OCI-LY1 (cell line): ENCODE data around the gene CLIC6.

ENCODE experiments used
- H2AFZ ChIP-seq: fragments of 200-600 bp; sonication (generic), shearing (Covaris generic); 2 replicates; pipeline ENCODE4 v1.6.0; 2014; ENCODE audit warnings: antibody characterized with exemption, mild to moderate bottlenecking, low read length
- H3F3A ChIP-seq: fragments of 200-600 bp; sonication (generic), shearing (Covaris generic); 2 replicates; pipeline ENCODE4 v1.6.0; 2014; ENCODE audit warnings: mild to moderate bottlenecking, antibody characterized with exemption, low read length, moderate library complexity; ENCODE audit not compliant: insufficient read depth
- H3K27ac ChIP-seq: fragments of 200-600 bp; sonication (generic); 2 replicates; pipeline ENCODE4 v1.5.1; 2014; ENCODE audit warnings: low read length, mixed run types, mild to moderate bottlenecking, low read depth; ENCODE audit not compliant: poor library complexity, severe bottlenecking
- H3K27me3 ChIP-seq: fragments of 200-600 bp; sonication (generic); 2 replicates; pipeline ENCODE4 v1.6.0; 2014; ENCODE audit warnings: antibody characterized with exemption, mild to moderate bottlenecking, low read length, moderate library complexity; ENCODE audit not compliant: insufficient read depth
- H3K36me3 ChIP-seq: fragments of 200-600 bp; sonication (generic); 2 replicates; pipeline ENCODE4 v1.6.1; 2014; ENCODE audit warnings: mild to moderate bottlenecking, antibody characterized with exemption, low read length, moderate library complexity, mixed read lengths; ENCODE audit not compliant: insufficient read depth
- H3K4me1 ChIP-seq: fragments of 200-600 bp; sonication (generic); 2 replicates; pipeline ENCODE4 v1.5.1; 2014; ENCODE audit warnings: mild to moderate bottlenecking, low read length, moderate library complexity; ENCODE audit not compliant: insufficient read depth, severe bottlenecking
- H3K4me2 ChIP-seq: fragments of 200-600 bp; sonication (generic), shearing (Covaris generic); 2 replicates; pipeline ENCODE4 v1.6.1; 2014; ENCODE audit warnings: low read length
- H3K4me3 ChIP-seq: fragments of 200-600 bp; sonication (generic); 2 replicates; pipeline ENCODE4 v1.5.1; 2014; ENCODE audit warnings: low read length, low read depth, mild to moderate bottlenecking, mixed read lengths; ENCODE audit not compliant: poor library complexity, severe bottlenecking
- H3K79me2 ChIP-seq: fragments of 200-600 bp; shearing (Covaris generic); 2 replicates; pipeline ENCODE4 v1.6.1; 2016; ENCODE audit warnings: mixed run types, low read length, mixed read lengths; ENCODE audit not compliant: insufficient read depth
- H3K9ac ChIP-seq: fragments of 200-600 bp; sonication (generic), shearing (Covaris generic); 2 replicates; pipeline ENCODE4 v1.6.1; 2014; ENCODE audit warnings: mild to moderate bottlenecking, low read length, mixed read lengths
- H3K9me2 ChIP-seq: fragments of 200-600 bp; sonication (generic), shearing (Covaris generic); 2 replicates; pipeline ENCODE4 v1.6.1; 2014; ENCODE audit warnings: low read depth, mild to moderate bottlenecking, low read length, mixed read lengths
- H3K9me3 ChIP-seq: fragments of 200-600 bp; shearing (Covaris generic); 2 replicates; pipeline ENCODE4 v1.6.1; 2014; ENCODE audit warnings: low read length, mixed read lengths
- H4K20me1 ChIP-seq: fragments of 200-600 bp; sonication (generic), shearing (Covaris generic); 2 replicates; pipeline ENCODE4 v1.6.0; 2016; ENCODE audit warnings: mild to moderate bottlenecking, low read length; ENCODE audit not compliant: insufficient read depth
- EZH2 ChIP-seq: fragments of 200-600 bp; sonication (generic), shearing (Covaris generic); IDR thresholded peaks from 2 replicates; pipeline ENCODE4 v1.8.0; 2017; ENCODE audit warnings: borderline replicate concordance, mixed run types, mild to moderate bottlenecking, antibody characterized with exemption, low read length, moderate library complexity, mixed read lengths
- TF ChIP-seq, protein P1 (sequence below): fragments of 200-600 bp; sonication (generic), shearing (Covaris generic); IDR thresholded peaks from 2 replicates; pipeline ENCODE4 v1.5.1; 2017; ENCODE audit warnings: mild to moderate bottlenecking, antibody characterized with exemption, low read length, moderate library complexity, mixed read lengths

Gene CLIC6

DNA sequence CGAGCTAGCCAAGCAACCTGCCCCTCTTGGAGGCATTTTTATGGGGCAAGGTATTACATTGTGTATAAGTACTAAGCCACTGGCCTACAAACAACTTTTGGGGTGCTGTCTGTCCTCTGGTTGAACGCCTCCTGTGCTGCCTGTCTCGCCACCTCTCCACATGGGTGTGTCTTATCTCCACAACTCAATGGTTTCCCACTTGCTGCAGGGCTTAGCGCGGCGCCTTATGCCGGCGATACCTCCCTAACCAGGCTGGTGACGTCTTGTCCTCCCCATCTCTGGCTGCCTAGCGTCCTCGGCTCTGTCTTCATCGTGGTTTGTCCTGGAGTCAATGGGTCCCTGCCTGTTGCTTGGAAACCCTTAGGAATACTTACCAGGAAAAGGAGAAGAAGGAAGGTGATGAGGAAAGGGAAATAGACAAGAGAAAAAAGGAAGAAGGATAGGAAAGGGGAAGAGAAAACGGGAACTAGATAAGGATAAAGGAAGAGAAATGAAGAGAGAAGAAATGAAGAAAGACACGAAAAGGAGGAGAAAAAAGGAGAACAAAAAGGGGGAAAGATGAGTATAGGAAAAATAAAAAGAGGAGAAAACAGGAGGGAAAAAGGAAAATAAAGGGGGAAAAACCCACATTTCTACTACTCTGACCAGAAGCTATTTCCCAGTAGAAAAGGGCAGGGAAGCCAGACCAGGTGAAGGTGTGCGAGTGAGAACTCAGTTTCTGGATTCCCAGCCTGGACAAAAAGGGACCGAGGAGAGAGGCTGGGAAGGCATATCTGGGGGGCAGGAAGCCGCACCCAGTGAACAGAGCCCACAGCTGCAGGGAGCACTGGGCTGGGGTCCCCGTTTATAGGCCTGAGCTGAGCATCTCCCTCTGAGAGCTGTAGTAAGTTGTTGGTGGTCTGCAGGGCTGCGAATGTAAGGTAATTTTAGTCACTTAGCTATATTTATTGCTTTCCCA is 86.2 kb downstream of the CLIC6 start:
- Histone ChIP-seq H3K4me2 (no peak overlapping the region), H3K9me3 (no peaks in the 10 kb centered on the region)
- TF ChIP-seq, protein P1, sequence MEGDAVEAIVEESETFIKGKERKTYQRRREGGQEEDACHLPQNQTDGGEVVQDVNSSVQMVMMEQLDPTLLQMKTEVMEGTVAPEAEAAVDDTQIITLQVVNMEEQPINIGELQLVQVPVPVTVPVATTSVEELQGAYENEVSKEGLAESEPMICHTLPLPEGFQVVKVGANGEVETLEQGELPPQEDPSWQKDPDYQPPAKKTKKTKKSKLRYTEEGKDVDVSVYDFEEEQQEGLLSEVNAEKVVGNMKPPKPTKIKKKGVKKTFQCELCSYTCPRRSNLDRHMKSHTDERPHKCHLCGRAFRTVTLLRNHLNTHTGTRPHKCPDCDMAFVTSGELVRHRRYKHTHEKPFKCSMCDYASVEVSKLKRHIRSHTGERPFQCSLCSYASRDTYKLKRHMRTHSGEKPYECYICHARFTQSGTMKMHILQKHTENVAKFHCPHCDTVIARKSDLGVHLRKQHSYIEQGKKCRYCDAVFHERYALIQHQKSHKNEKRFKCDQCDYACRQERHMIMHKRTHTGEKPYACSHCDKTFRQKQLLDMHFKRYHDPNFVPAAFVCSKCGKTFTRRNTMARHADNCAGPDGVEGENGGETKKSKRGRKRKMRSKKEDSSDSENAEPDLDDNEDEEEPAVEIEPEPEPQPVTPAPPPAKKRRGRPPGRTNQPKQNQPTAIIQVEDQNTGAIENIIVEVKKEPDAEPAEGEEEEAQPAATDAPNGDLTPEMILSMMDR = no peak
- no peak for TF ChIP-seq EZH2

DNA sequence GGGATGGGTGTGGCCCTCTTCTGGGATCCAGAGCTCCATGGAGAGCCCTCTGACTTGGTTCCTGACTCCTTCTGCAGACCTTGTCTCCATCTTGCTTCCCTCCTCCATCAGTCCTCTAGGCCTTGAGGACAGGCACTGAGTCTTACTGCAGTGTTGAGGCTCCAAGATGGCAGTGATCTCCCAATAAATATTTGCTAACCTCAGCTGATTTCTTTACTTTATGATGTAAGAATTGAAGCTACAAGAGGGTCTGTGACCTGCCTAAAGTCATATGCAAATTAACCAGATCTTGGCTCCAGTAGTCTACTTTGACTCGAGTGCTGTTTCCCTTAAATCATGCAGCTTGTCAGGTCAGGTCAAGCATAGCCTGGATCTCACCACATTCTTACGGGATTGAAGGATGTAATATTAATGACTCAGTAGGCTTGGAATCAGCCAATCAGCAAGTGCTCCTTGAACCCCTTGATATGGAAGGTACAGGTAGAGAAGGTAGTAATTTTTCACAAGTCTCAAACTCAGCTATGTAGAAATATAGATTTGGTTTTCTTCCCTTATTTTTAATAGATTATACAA is 93.0 kb downstream of the CLIC6 start:
- TF ChIP-seq, protein P1 = no peak
- no peak for TF ChIP-seq EZH2
- H3K36me3 ChIP-seq = no peaks in the 10 kb centered on the region
- H3K27ac ChIP-seq = no peak overlapping the region
- no peak overlapping the region for H2AFZ ChIP-seq
- no peaks in the 10 kb centered on the region for H3K27me3 ChIP-seq
- H3F3A ChIP-seq = no peaks in the 10 kb centered on the region
- no peaks in the 10 kb centered on the region for H3K9me3 ChIP-seq
- no peak overlapping the region for H3K4me2 ChIP-seq
- H3K9me2 ChIP-seq = no peaks in the 10 kb centered on the region
- H3K79me2 ChIP-seq = no peaks in the 10 kb centered on the region
- H3K4me1 ChIP-seq = no peaks in the 10 kb centered on the region
- H3K4me3 ChIP-seq = no peak overlapping the region
- no peak overlapping the region for H3K9ac ChIP-seq
- no peaks in the 10 kb centered on the region for H4K20me1 ChIP-seq

More for the DNA sequence above, 86.2 kb downstream of the CLIC6 start:
- H3K27me3 ChIP-seq = no peaks in the 10 kb centered on the region
- H3K4me1 ChIP-seq = no peaks in the 10 kb centered on the region
- H4K20me1 ChIP-seq = no peaks in the 10 kb centered on the region
- H3K9me2 ChIP-seq = no peaks in the 10 kb centered on the region
- no peaks in the 10 kb centered on the region for H3K79me2 ChIP-seq
- no peaks in the 10 kb centered on the region for H3K36me3 ChIP-seq
- no peak overlapping the region for H3K27ac ChIP-seq
- H3F3A ChIP-seq = no peaks in the 10 kb centered on the region
- H2AFZ ChIP-seq = no peak overlapping the region
- H3K9ac ChIP-seq = no peak overlapping the region
- H3K4me3 ChIP-seq = no peak overlapping the region

DNA sequence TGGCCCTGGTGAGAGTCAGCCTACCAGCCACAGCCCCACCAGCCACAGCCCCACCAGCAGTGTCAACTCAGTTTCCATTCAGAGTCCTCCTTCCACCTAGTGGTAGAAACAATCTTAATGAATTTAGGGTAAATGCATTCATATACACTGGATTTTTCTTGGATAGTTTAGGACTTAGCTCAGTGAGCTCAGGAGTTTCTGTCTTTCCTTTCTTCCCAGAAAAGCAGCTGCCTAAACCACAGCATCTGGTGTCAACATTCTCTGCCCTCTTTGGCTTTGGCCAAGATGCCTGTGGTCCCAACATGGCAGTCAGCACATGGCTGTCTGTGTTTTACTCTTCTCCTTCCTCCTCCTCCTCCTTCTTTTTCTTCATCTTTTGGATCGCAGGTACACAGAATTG is 94.0 kb downstream of the CLIC6 start:
- no peak overlapping the region for H2AFZ ChIP-seq
- H3K4me1 ChIP-seq = no peaks in the 10 kb centered on the region
- H3K9ac ChIP-seq = no peak overlapping the region
- no peaks in the 10 kb centered on the region for H3K9me2 ChIP-seq
- H3F3A ChIP-seq = no peaks in the 10 kb centered on the region
- H3K9me3 ChIP-seq = no peaks in the 10 kb centered on the region
- no peak overlapping the region for H3K4me2 ChIP-seq
- H3K4me3 ChIP-seq = no peak overlapping the region
- no peaks in the 10 kb centered on the region for H3K36me3 ChIP-seq
- H3K27ac ChIP-seq = no peak overlapping the region
- TF ChIP-seq EZH2 = no peak
- TF ChIP-seq, protein P1 = peak; percentile 10; the same call in 1 of the 2 replicates
- no peaks in the 10 kb centered on the region for H3K27me3 ChIP-seq
- no peaks in the 10 kb centered on the region for H4K20me1 ChIP-seq
- H3K79me2 ChIP-seq = no peaks in the 10 kb centered on the region
